ENCODE data around the gene CST7.

Gene CST7

GRCh38 chr20:24987244-24987643 is 38.2 kb downstream of the CST7 start:
- Histone ChIP-seq H3K9me3 (ENCODE audit: control insufficient read depth in 2 of 2, low read length in 2 of 2) (no peaks in the 10 kb centered on the region), H3K27me3 (ENCODE audit: control insufficient read depth in 1 of 2, insufficient read depth in 2 of 2, low read length in 2 of 2) (no peaks in the 10 kb centered on the region), H3K36me3 (ENCODE audit: control insufficient read depth in 2 of 2, insufficient read depth in 2 of 2, low read length in 2 of 2) (peaks cover 4 to 8% of the 10 kb centered on the region in 2 donors), H3K27ac (ENCODE audit: low read length) (no peak overlapping the region), H3K4me3 (ENCODE audit: low read length in 2 of 2) (no peak overlapping the region), H3K4me1 (ENCODE audit: control insufficient read depth, insufficient read depth, low read length) (peaks cover 7% of the 10 kb centered on the region), H3K9ac (ENCODE audit: low read length in 2 of 2) (no peak overlapping the region)

GRCh38 chr20:24987873-24988835 is 39.1 kb downstream of the CST7 start:
- no peak overlapping the region for H3K9ac ChIP-seq (ENCODE audit: low read length in 2 of 2)
- no peak overlapping the region for H3K27ac ChIP-seq (ENCODE audit: low read length)
- peaks cover 2 to 3% of the 10 kb centered on the region in 2 donors for H3K36me3 ChIP-seq (ENCODE audit: control insufficient read depth in 2 of 2, insufficient read depth in 2 of 2, low read length in 2 of 2)
- peaks cover 10% of the 10 kb centered on the region for H3K4me1 ChIP-seq (ENCODE audit: control insufficient read depth, insufficient read depth, low read length)
- H3K4me3 ChIP-seq (ENCODE audit: low read length in 2 of 2): no peak overlapping the region
- no peaks in the 10 kb centered on the region for H3K27me3 ChIP-seq (ENCODE audit: control insufficient read depth in 1 of 2, insufficient read depth in 2 of 2, low read length in 2 of 2)
- H3K9me3 ChIP-seq (ENCODE audit: control insufficient read depth in 2 of 2, low read length in 2 of 2): no peaks in the 10 kb centered on the region

- Histone ChIP-seq H3K4me1 (ENCODE audit: control insufficient read depth, insufficient read depth, low read length) (peaks cover 14% of the 10 kb centered on the region), H3K27ac (ENCODE audit: low read length) (no peak overlapping the region), H3K9me3 (ENCODE audit: control insufficient read depth in 2 of 2, low read length in 2 of 2) (no peaks in the 10 kb centered on the region), H3K4me3 (ENCODE audit: low read length in 2 of 2) (no peak overlapping the region), H3K9ac (ENCODE audit: low read length in 2 of 2) (no peak overlapping the region), H3K27me3 (ENCODE audit: control insufficient read depth in 1 of 2, insufficient read depth in 2 of 2, low read length in 2 of 2) (no peaks in the 10 kb centered on the region), H3K36me3 (ENCODE audit: control insufficient read depth in 2 of 2, insufficient read depth in 2 of 2, low read length in 2 of 2) (peaks cover 0 to 2% of the 10 kb centered on the region in 2 donors)
These were observed 40.1 kb downstream of the CST7 start for GRCh38 chr20:24989162-24989561.

GRCh38 chr20:24990810-24991252 is 41.8 kb downstream of the CST7 start:
- Histone ChIP-seq H3K4me3 (ENCODE audit: low read length in 2 of 2) (no peak overlapping the region), H3K27me3 (ENCODE audit: control insufficient read depth in 1 of 2, insufficient read depth in 2 of 2, low read length in 2 of 2) (no peaks in the 10 kb centered on the region), H3K9ac (ENCODE audit: low read length in 2 of 2) (no peak overlapping the region), H3K4me1 (ENCODE audit: control insufficient read depth, insufficient read depth, low read length) (peaks cover 31% of the 10 kb centered on the region), H3K36me3 (ENCODE audit: control insufficient read depth in 2 of 2, insufficient read depth in 2 of 2, low read length in 2 of 2) (peaks cover 0 to 2% of the 10 kb centered on the region in 2 donors), H3K27ac (ENCODE audit: low read length) (no peak overlapping the region), H3K9me3 (ENCODE audit: control insufficient read depth in 2 of 2, low read length in 2 of 2) (no peaks in the 10 kb centered on the region)

GRCh38 chr20:24991897-24992486 is 42.9 kb downstream of the CST7 start:
- H3K9ac ChIP-seq (ENCODE audit: low read length in 2 of 2): peak overlapping the region; percentile 89 to 94
- H3K4me3 ChIP-seq (ENCODE audit: low read length in 2 of 2): peak overlapping the region; percentile 91 to 96
- H3K27ac ChIP-seq (ENCODE audit: low read length): peak overlapping the region; percentile 94
- peaks cover 0 to 2% of the 10 kb centered on the region in 2 donors for H3K36me3 ChIP-seq (ENCODE audit: control insufficient read depth in 2 of 2, insufficient read depth in 2 of 2, low read length in 2 of 2)
- H3K27me3 ChIP-seq (ENCODE audit: control insufficient read depth in 1 of 2, insufficient read depth in 2 of 2, low read length in 2 of 2): no peaks in the 10 kb centered on the region
- H3K4me1 ChIP-seq (ENCODE audit: control insufficient read depth, insufficient read depth, low read length): peaks cover 42% of the 10 kb centered on the region
- H3K9me3 ChIP-seq (ENCODE audit: control insufficient read depth in 2 of 2, low read length in 2 of 2): no peaks in the 10 kb centered on the region

GRCh38 chr20:24992487-24993205 is 43.6 kb downstream of the CST7 start, which contains the start of gene APMAP:
APMAP (minus strand) TSS chr20:24992751; CDS start chr20:24992688, 63 bp downstream.
- H3K9ac ChIP-seq (ENCODE audit: low read length in 2 of 2): peak within 1 kb of the TSS; percentile 94 to 95
- peak within 1 kb of the TSS; percentile 91 to 96 for H3K4me3 ChIP-seq (ENCODE audit: low read length in 2 of 2)
- no peaks in the 10 kb centered on the region for H3K27me3 ChIP-seq (ENCODE audit: control insufficient read depth in 1 of 2, insufficient read depth in 2 of 2, low read length in 2 of 2)
- peaks cover 43% of the 10 kb centered on the region for H3K4me1 ChIP-seq (ENCODE audit: control insufficient read depth, insufficient read depth, low read length)
- peak within 1 kb of the TSS; percentile 94 for H3K27ac ChIP-seq (ENCODE audit: low read length)
- H3K9me3 ChIP-seq (ENCODE audit: control insufficient read depth in 2 of 2, low read length in 2 of 2): no peaks in the 10 kb centered on the region
- H3K36me3 ChIP-seq (ENCODE audit: control insufficient read depth in 2 of 2, insufficient read depth in 2 of 2, low read length in 2 of 2): peaks cover 0 to 2% of the 10 kb centered on the region in 2 donors

- peak overlapping the region; percentile 91 to 96 for H3K4me3 ChIP-seq (ENCODE audit: low read length in 2 of 2)
- peak overlapping the region; percentile 94 to 95 for H3K9ac ChIP-seq (ENCODE audit: low read length in 2 of 2)
- H3K36me3 ChIP-seq (ENCODE audit: control insufficient read depth in 2 of 2, insufficient read depth in 2 of 2, low read length in 2 of 2): peaks cover 0 to 2% of the 10 kb centered on the region in 2 donors
- peak overlapping the region; percentile 94 for H3K27ac ChIP-seq (ENCODE audit: low read length)
- peaks cover 50% of the 10 kb centered on the region for H3K4me1 ChIP-seq (ENCODE audit: control insufficient read depth, insufficient read depth, low read length)
- no peaks in the 10 kb centered on the region for H3K9me3 ChIP-seq (ENCODE audit: control insufficient read depth in 2 of 2, low read length in 2 of 2)
- no peaks in the 10 kb centered on the region for H3K27me3 ChIP-seq (ENCODE audit: control insufficient read depth in 1 of 2, insufficient read depth in 2 of 2, low read length in 2 of 2)
These were observed 44.5 kb downstream of the CST7 start for GRCh38 chr20:24993337-24994185.

- no peak overlapping the region for H3K4me3 ChIP-seq (ENCODE audit: low read length in 2 of 2)
- H3K9ac ChIP-seq (ENCODE audit: low read length in 2 of 2): no peak overlapping the region
- no peaks in the 10 kb centered on the region for H3K27me3 ChIP-seq (ENCODE audit: control insufficient read depth in 1 of 2, insufficient read depth in 2 of 2, low read length in 2 of 2)
- no peaks in the 10 kb centered on the region for H3K9me3 ChIP-seq (ENCODE audit: control insufficient read depth in 2 of 2, low read length in 2 of 2)
- peaks cover 0 to 1% of the 10 kb centered on the region in 2 donors for H3K36me3 ChIP-seq (ENCODE audit: control insufficient read depth in 2 of 2, insufficient read depth in 2 of 2, low read length in 2 of 2)
- H3K27ac ChIP-seq (ENCODE audit: low read length): no peak overlapping the region
- peaks cover 55% of the 10 kb centered on the region for H3K4me1 ChIP-seq (ENCODE audit: control insufficient read depth, insufficient read depth, low read length)
These were observed 45.1 kb downstream of the CST7 start for GRCh38 chr20:24994186-24994465.

- peak overlapping the region in 1 of 2 donors; percentile 29 for H3K9ac ChIP-seq (ENCODE audit: low read length in 2 of 2)
- H3K4me1 ChIP-seq (ENCODE audit: control insufficient read depth, insufficient read depth, low read length): peaks cover 60% of the 10 kb centered on the region
- no peaks in the 10 kb centered on the region for H3K9me3 ChIP-seq (ENCODE audit: control insufficient read depth in 2 of 2, low read length in 2 of 2)
- no peaks in the 10 kb centered on the region for H3K27me3 ChIP-seq (ENCODE audit: control insufficient read depth in 1 of 2, insufficient read depth in 2 of 2, low read length in 2 of 2)
- no peaks in the 10 kb centered on the region for H3K36me3 ChIP-seq (ENCODE audit: control insufficient read depth in 2 of 2, insufficient read depth in 2 of 2, low read length in 2 of 2)
- H3K27ac ChIP-seq (ENCODE audit: low read length): no peak overlapping the region
- H3K4me3 ChIP-seq (ENCODE audit: low read length in 2 of 2): peak overlapping the region; percentile 54 to 72
These were observed 45.6 kb downstream of the CST7 start for GRCh38 chr20:24994470-24995368.

Data from stomach smooth muscle (tissue), 2 donors.